H54 (cell line): ENCODE results near the gene CLTCL1.
A peak's percentile ranks its signal among the peaks of the same experiment; 100 is the strongest.

Experiments used
- DNase-seq: peaks from one replicate; pipeline ENCODE4 v3.0.0; 2011; ENCODE audit warnings: low spot score, mixed read lengths; ENCODE audit not compliant: insufficient read length
- FAIRE-seq: peaks from 3 replicates; lab custom pipeline; 2011; peaks lifted over from hg19 to GRCh38; lab: Jason Lieb, UNC
- POLR2A ChIP-seq: IDR thresholded peaks from 2 replicates; pipeline ENCODE4 v1.6.1; 2011; ENCODE audit warnings: low read depth, mild to moderate bottlenecking, low read length

The CLTCL1 gene

DNA sequence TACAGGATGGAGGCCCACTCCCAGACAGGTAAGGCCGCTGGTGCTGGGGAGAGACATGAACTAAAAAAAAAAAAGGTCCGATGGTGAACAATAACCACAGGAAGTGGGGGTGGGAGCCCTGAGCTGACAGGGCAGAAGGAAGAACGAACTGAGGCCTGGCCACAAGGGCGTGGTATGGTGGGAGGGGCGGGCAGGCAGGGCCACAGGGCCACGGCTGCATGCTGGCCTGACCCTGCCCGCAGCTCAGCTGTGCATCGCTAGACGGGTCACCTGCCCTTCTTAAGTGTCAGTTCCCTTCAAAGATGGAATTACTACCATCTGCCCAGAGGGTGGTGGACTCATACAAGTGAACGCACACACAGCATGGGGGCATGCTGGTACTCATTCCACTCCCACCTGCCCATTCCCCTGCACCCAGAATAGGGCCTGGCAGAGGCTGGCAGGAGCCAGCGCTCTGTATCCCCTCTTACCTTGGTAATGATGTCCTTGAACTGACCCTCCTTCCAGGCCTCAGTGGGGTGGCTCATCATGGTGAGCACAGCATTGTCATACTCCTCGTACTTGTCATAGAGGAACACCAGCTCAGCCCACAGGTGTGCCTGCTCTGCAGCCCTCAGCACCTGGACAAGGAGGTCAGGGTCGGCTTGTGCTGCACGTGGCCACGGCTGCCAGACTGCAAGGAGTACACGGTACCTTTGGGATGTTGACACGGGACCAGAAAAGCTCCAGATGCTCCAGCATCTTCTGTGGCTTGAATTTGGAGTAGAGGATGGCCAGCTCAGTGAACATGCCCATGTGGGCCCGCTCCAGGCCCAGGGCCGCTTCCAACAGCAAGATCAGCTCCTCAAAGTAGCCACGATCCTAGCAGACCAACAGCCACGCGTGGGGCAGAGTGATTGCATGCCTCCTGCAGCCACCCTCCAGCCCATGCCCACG lies 95.5 kb downstream of the CLTCL1 start:
- FAIRE-seq (no peak), DNase-seq (no peak)
- TF ChIP-seq POLR2A = no peak

DNA sequence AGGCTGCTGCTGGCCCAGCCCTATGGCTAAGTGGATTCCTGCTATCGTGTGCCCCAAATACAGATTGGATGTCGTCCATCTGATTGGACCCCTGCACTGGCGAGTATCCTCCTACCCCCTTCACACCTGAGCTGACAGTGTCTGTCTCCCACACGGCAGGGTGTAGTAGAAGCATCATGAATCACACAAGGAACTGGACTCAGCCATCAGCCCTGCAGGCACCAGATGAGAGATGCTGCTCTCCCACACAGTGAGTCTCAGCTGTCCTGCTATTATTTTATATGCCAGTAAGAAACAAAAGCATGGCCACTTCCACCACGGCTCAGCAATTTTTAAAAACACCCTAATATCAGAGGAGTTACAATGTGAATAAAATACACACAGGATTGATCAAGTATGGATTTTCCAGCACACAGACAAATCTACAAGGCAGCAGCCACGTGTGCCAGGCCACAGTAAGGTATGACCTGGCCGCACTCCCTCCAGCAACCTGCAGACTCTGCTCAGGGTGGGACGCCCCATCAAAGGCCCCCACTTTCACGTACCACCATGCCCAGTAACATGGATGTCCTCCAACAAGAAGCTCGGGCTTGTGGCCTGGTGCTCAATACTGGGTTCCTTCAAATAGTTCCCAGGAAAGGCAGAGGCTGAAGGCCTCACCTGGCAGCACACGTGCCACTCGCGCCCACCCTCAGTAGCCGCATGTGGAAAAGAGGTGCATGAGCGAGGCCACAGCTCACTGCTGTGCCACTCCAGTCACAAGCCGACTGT lies 96.6 kb downstream of the CLTCL1 start:
- DNase-seq = no peak
- FAIRE-seq = no peak

DNA sequence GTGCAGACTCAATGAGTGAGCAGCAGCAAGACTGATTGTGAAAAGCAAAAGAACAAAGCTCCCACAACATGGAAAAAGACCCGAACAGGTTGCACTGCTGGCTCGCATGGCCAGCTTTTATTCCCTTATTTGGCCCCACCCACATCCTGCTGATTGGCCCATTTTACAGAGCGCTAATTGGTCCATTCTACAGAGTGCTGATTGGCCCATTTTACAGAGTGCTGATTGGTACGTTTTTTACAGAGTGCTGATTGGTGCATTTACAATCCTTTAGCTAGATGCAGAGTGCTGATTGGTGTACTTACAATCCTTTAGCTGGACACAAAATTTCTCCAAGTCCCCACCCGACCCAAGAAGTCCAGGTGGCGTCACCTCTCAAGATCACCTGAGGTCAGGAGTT lies 97.6 kb downstream of the CLTCL1 start:
- TF ChIP-seq POLR2A = no peak
- no peak for DNase-seq
- no peak for FAIRE-seq

More for the DNA sequence above, 96.6 kb downstream of the CLTCL1 start:
- no peak for TF ChIP-seq POLR2A

DNA sequence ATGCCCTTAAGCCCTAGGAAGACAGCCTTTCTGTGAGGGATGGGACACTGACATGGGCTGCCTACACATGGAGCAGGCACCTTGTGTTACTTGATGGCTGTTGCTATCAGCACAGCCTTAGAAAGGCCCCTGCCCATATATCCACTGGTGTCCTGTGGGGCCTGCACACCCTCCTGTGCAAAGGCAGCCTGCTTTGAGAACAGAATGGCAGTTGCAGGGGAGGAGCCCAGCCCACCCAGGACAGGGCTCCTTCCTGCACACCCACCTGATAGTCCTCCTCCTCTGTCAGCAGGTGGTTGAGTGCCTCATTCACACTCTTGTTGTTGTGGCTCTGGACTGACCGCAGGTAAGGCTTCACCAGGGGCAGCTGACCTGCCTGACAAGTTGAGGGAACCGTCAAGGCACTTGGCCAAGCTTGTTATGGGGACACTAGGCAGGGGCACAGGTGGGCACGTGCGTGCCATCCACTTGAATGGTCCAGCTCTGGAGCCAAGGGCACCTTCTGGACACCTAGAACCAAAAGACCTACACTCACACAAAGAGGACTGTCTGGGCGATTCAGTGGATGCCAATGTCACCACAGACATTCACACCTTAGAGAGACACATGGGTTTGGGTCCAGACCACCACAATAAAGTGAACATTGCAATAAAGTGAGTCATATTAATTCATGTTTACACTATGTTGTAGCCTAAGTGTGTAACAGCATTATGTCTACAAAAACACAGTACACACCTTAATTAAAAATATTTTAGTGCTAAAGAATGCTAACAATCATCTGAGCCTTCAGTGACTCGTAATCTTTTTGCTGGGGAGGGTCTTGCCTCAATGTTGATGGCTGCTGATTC lies 103.6 kb downstream of the CLTCL1 start:
- TF ChIP-seq POLR2A = no peak
- DNase-seq (no peak), FAIRE-seq (no peak)

DNA sequence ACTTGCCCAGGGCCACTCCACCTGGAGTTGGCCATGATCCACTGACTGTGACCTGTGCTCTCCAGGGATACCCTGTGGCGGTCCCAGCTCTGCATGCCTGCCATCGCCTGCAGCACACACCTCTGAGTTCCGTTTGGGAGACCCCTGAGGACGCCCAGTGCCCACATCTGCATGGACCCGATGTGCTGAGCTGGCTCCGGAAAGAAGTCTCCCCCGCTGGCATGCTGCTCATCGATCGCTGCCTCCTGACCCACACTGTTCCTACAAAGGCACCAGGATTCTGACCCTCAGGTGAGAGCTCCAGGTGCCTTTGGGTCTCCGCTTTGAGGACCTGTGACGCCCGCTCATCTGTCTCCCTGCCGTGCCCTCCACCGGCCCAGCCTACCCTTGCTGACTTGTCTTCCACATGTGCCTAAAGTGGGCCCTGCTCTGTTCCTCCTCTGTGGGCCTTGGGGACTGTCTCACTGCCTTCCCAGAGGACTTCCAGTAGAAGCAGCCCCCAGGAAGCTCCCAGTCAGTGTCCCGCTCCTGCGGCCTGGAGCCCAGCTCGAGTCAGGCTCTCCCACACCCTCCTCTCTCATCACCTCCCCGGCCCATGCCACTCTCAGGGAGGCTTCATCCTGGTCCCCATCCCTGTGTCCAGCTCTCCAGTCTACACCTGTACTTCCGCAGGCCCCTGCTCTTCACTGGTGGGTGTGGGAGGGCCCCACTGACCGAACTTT lies 107.1 kb downstream of the CLTCL1 start:
- no peak for TF ChIP-seq POLR2A
- DNase-seq = no peak
- FAIRE-seq = no peak

DNA sequence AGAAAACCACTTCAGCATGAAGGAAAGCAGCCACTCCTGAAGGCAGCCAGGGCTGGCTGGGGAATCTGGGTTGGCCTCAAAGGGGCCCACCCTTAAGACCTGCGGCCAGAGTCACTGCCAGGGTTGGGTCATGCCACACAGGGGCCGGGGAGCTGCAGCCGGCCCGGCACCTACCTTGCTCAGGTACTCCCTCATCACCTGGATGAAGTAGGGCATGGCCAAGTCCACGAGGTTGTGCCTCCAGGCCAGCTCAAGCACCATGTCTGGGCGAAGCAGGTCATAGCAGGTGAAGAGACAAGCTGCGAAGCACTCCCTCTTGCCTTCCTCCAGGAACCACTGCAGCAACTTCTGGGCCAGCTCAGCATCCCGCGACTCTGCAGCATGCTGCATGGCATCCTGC lies 108.3 kb downstream of the CLTCL1 start:
- DNase-seq (no peak), FAIRE-seq (no peak)
- no peak for TF ChIP-seq POLR2A

DNA sequence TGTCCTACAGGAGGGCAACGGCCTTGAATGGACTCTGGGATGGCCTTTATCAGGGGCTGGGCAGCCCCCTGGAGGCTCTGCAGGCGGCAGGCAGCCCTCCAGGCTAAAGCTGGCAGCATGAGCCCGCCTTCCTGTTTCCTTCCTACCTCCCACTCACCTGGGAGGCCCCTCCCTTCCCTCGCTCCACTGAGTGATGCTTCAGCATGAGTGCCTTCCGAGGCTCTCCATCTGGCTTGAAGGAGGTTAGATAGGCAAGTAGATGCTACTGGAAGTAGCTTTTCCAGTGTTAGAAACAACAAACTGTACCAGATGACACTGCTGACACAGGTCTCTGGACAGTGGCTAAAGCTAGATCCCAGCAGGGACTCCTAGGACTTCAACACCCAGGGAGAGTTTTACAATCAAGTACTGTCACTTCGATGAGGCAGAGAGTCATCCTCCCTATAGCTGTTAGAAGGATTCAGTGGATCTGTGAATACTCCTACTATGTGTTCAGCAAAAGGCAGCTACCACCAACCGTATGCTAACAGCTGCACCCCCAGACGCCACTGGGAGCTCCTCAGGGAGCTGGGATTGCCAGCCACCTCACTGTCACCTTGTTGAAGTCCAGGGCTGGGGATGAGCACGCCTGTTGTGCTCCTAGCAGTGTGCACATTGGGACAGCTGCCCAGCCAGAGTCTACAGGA lies 108.9 kb downstream of the CLTCL1 start:
- no peak for FAIRE-seq
- no peak for TF ChIP-seq POLR2A
- no peak for DNase-seq

DNA sequence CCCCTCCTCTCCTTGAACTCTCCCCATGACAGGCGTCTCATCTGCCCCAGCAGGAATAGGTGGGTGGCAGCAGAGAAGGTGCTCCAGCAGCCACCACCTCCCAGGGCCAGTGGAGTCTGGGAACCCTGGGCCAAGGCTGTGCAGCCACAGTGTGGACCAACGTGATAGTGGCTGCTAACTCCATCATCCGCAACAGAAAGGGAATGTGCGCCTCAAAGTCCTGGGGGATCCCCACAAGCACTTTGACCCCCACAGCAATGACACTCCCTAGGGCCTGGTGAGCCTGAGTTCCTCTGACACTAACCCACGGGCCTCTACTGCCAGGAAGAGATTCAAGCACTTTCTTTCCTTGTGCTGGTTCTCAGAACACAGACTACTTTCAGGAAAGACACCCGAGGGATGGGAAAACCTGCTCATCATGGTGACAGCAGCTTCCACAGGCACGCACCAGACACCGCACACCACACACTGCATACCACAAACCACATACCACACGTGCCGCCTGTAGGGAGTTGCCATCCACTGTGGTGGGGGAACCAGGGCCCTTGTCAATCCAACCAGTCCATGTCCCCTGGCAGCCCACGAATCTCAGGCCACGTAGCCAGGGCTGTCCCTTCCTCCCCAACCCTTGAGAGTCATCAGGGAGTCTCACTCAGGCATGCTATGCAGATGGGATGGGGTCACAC lies 109.6 kb downstream of the CLTCL1 start:
- FAIRE-seq (no peak), DNase-seq (no peak)
- TF ChIP-seq POLR2A = no peak

DNA sequence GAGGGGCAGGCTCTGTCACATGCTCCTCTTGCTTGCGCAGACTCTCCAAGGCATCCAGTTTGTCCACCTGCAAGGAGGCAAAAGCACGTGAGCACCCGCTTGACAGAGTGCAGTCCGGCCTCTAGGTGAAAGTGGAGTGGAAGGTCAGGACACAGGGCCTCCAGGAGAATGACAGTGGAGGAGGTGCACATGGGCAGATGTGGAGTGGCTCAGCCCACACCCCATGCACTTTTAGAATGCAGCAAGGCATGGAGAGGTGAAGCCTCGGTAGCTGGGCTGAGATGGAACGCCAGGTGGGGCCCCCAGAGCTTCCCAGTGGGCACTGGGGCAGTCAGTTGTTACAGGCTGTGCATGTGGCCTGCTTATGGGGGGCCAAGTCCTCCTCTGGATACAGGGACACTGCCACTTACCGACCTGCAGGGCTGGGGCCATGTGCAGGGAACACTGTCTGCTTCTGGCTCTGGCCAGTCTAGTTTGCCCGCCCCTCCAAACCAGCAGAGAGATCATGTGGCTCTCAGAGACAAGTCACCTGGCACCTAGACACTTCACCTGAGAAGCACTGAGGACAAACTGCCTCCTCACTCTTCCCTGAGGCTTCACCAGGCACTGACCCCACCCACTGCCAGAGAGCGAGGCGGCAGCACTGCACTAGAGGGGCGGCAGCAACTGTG lies 110.6 kb downstream of the CLTCL1 start:
- DNase-seq (no peak), FAIRE-seq (no peak)
- no peak for TF ChIP-seq POLR2A

DNA sequence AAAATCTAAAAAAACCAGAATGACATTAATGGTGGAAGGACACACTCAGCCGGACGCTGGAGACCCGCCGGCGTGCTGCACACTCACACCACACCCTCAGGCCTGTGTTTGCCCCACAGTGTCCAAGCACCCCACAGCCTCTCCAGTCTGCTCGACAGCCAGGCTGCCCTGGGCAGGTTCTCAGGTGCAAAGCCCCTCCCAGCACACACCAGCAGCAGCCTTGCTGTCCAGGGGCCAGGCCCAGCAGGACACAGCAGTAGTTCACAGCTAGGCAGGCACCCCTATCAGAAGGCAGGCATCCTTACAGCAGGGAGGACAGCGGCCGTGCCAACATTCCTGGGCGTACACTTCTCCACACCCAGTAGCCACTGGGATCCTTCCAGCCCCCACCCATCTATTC lies 111.3 kb downstream of the CLTCL1 start:
- no peak for TF ChIP-seq POLR2A
- FAIRE-seq = no peak
- no peak for DNase-seq

DNA sequence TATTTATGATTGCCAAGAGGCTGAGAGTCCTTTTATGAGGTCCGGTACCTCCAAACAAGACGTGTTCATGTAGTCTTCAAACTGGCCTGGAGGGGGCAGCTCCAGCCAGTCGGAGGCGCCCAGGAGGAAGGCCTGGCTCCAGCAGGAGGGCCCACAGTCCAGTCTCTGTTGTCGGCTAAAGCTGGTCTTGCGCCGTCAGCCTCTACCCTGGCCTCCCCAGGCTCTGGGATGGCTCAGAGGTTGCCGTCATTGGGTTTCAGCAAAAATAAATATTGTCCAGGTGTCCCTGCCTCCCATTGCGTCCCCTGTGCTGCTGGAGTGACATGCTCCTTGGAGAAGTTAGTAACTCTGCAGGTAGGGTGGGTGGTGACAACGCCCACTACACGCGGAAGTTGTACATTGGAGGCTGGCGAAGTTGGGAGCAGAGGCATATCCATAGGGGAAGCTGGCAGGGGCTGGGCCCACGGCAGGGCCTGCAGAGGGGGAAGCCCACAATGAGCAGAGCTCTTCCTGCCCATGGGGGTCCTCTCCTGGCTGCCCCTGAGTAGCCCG lies 111.9 kb downstream of the CLTCL1 start:
- DNase-seq = peak; percentile 59
- FAIRE-seq = no peak

More for the DNA sequence above, 111.9 kb downstream of the CLTCL1 start:
- TF ChIP-seq POLR2A = no peak
